Right renal cortex interstitium (tissue), 3 donors: ENCODE measurements around the gene ZNF770. TPM values are rescaled to one million over a fixed set of nuclear protein-coding genes. Genes with fewer than 3 reads are reported as not detected.
A peak's percentile ranks its signal among the peaks of the same experiment; 100 is the strongest.

Source experiments
- DNase-seq, 3 donors: peaks; one replicate each; pipeline ENCODE4 v3.0.0-alpha.2; 2013; ENCODE audit warnings: low read depth in 3 of 3, low spot score in 2 of 3
- polyA plus RNA-seq, 3 donors: library from polyadenylated mRNA; unstranded; fragments of 120-200 nt; gene quantifications; one replicate each; pipeline ENCODE4 v1.2.1, GENCODE V29; 2013; ENCODE audit not compliant: insufficient read length in 3 of 3

ZNF770 gene, protein sequence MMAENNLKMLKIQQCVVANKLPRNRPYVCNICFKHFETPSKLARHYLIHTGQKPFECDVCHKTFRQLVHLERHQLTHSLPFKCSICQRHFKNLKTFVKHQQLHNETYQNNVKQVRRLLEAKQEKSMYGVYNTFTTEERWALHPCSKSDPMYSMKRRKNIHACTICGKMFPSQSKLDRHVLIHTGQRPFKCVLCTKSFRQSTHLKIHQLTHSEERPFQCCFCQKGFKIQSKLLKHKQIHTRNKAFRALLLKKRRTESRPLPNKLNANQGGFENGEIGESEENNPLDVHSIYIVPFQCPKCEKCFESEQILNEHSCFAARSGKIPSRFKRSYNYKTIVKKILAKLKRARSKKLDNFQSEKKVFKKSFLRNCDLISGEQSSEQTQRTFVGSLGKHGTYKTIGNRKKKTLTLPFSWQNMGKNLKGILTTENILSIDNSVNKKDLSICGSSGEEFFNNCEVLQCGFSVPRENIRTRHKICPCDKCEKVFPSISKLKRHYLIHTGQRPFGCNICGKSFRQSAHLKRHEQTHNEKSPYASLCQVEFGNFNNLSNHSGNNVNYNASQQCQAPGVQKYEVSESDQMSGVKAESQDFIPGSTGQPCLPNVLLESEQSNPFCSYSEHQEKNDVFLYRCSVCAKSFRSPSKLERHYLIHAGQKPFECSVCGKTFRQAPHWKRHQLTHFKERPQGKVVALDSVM
- polyA plus RNA-seq: 10 to 100 TPM; 68.7 to 71.8 (median 69.0) TPM

DNA sequence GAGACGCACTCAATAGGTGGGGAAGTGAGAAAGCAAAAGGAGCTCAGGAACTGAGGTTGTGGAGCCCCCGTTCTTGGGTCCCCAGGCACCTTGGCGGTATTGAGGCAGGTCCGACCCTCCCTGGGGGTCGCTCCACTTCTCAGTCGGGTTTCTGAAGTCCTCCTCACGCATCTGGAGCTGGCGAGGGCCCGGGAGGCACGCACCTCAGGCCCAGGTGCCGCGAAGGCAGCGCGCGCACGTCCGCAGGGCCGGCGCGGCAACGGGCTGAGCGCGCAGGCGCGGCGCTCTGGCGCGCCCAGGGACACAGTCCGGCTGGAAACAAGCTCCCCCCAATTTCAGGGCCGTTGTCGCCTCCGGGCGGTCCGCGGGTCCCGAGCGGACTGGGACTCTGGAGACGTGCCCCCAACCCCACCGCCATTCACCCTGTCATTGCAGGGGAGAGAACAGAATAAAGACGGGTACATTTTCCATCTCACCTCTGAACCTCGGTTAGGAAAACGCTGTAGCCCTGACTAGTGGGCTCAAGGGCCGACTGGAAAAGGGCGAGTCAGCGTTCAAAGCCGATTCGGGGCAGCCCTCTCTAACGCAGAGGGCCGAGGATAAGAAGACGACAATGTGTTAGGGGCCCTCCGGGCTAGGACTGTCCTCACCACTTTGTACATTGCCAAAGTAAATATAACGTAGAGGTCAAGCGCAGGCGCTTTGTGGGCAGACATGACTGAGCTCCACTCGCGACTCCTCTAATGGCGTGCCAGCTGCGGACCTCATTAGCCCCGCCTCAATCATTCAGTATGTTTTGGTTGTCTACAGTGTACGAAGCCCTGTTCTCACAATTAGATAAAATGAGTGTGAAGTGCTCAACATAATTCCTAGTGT lies at the start of gene ZNF770:
TSS of gene ZNF770 (minus strand) at position 261 of the 876 bp plus-strand sequence. CDS start 4,853 bp downstream, outside the sequence.
- DNase-seq: peak; percentile 72 to 80 (median 74)

DNA sequence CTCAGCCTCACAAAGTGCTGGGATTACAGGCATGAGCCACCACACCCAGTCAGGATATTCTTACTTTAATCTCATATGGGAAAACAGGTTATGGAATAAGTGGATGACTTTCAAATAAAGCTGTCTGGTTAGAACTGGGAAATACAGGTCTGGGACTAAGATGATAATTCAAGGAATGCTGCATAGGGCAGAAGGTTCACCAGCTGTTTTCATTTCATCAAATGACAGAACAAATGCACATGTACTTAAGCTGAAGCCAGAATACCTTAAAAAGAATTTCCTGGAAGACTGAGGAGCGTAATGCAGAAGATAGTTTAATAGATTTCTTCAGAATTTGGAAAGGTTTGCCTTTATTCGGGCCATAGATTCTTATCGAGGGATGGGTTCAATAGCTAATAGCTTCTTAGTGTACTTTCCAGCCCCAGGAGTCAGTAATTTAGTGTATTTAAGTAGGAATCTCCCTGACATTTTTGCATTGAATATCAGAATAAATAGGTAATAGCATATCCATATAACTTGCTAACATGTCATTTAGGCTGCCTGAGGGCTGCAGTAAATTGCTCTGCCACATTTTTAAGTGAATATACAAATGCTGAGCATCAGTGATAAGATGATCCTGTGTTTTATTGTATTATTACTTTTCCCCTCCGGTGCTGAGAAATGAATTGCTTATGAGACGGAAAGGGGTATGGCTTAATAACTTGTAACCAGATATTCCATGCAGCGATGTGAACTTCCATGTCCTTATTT lies 40.3 kb upstream of the ZNF770 start:
- no peak for DNase-seq

DNA sequence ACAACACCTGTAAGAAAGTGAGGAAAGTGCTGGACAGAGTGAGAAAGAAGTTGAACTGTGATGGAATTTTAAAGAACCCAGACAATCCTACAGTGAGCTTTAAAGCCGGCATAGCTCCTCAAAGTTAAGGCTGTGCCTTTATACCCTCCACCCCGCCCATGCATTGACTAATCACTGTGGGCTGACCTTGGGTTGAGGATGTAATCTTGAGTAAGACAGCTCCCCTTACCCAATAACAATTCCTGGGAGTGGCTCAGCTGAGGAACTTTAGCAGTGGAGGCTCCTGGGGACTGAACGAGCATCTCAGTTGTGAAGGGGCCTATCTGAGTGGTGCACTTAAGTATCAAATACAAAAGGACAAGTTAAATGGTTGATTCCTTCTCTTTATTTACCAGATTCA lies 35.7 kb upstream of the ZNF770 start:
- DNase-seq: no peak

DNA sequence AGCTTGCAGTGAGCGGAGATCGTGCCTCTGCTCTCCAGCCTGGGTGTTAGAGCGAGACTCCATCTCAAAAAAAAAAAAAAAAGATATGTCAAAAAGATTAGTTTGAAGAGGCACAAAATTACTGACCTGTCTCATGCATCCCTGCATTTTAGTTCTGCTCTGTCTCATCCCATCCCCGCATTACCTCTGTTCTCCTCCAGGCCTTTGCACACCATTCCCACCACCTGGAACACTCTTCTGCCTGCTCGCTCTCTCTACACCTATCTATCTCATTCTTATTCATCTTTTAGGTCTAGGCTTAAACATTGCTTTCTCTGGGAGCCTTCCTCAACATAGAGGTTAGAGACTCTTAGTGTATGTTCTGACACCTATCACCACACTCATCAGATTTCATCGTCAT lies 32.9 kb upstream of the ZNF770 start:
- no peak for DNase-seq

DNA sequence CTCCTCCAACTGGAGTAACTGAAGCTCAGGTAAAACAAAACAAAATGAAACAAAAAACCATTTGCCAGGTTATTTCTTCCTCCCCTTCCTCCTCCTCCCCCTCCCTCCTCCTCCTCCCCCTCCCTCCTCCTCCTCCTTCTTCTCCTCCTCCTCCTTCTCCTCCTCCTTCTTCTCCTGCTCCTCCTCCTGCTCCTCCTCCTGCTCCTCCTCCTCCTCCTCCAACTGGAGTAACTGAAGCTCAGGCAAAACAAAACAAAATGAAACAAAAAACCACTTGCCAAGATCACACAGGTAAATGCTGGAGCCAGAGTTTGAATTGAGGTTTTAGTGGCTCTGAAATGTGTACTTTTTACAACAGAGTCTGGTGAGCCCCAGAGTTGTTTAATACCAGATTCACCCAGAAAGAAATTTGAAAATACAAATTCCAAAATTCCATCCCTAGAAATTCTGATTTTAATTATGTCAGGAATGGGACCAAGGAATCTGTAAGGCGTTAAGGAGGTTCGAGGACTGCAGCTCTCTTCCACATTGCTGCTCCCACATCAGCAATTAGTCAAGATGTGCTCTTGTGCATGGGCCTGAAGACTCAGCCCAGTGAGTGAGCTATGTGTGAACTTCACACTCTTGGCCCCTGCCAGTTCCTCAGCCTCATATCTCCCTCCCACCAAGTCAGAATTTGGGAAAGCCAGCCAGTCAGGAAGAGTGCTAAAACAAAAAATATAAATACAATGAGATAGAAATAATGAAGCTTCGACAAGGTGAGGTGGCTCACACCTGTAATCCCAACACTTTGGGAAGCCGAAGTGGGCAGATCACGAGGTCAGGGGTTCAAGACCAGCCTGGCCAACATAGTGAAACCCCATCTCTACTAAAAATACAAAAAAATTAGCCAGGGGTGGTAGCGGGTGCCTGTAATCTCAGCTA lies 31.6 kb upstream of the ZNF770 start:
- DNase-seq: no peak

DNA sequence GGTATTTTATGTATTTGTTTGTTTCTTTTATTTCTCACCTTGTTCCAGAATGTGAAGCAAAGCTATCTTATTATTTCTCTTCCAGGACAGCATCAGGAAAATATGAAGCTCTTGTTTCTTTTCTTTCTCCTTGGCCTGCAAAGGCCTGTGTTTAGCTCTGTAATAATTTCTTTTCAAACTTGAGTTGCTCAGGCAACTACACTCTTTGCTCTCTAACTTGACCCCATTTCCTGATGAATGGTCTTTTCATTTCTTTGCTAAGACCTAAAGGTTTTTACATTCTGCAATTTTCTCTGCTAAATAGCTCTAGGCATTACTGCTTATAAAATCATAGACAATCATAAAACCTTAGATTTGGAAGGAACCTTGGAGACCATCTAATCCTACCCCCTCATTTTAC lies 26.2 kb upstream of the ZNF770 start:
- DNase-seq: no peak

DNA sequence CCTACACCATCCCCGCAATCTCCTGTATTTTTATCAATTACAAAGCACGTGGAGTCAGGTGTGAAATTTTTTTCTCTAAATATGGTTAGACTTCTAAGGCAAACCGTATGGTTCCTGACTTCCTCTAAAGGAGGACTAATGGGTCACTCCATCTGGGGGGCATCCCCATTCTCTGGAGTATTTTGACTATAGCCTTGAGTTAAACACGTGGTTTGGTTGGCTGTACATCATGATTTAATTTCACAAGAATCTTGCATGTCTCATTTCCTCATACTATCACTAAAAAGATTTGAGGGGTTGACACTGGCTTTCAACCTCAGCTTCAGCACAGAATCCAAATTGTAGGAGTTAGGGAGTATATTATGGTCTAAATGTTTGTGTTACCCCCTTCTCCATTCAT lies 25.3 kb upstream of the ZNF770 start:
- DNase-seq: no peak

DNA sequence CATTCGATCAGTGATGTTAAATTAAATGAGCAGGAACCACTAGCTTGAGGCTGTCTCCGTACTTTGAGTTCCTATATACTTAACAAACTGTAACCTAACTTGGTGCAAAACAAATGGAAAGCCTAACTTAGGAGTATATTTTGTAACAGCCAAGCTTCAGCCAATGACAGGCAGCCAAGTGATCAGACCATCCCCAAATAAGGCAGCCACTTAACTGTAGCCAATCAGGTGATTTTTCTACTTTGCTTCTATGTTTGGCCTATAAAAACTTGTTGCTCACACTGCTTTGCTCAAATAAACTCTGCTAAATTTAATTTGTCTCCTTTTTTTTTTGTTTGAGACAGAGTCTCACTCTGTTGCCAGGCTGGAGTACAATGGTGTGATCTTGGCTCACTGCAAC lies 19.3 kb upstream of the ZNF770 start:
- DNase-seq: no peak

DNA sequence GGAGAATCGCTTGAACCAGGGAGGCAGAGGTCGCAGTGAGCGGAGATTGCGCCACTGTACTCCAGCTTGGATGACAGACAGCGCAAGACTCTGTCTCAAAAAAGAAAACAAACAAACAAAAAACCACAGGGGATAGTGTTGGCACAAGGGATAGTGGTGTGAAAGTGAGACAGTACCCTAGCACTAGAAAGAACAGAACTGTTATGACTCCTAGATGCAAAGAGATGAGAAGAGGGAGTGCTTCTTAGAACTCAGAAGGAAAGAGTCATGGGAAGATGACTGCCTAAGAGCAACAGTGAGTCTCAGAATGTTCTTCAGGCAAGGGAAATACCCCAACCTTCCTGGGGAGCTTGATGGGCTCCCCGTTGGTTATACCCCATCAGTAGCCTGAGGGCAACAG lies 17.8 kb upstream of the ZNF770 start:
- no peak for DNase-seq

DNA sequence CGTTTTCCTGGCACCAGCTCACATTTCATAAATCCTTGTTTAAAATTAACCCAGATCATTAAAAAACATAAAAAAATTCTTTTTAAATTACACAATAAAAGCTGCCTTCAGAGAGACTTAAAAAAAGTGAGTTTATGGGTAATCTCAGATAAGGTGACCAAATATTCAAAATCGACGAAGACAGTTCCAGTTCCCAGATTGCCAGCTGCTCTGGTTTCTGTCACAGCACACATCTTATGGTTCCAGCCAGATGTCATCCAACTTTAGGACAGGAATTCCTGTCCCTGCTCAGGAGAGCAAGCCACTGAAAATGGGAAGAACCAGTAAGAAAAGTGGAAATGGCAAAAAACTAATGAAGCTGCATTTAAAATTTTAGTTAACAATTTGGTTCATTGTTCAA lies 15.8 kb upstream of the ZNF770 start:
- DNase-seq: no peak

DNA sequence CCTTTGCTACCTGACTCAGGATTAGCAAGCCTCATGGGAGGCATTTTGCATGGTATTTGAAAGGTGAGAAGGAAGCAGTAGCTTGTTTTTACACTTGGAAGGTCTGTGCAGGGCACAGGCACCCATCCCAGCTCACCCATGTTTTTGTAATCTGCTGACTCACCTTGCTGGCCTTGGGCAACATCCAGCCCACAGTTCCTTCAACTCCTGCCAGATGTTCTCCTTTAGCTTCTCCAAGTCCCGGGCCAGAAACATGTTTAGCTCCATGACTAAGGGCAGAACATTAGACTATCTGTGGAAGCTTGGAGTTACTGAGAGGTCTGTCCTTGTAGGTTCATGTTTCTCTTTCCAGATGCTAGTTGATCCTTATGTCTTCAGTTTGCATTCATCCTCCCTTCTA lies 12.4 kb upstream of the ZNF770 start:
- DNase-seq: no peak

DNA sequence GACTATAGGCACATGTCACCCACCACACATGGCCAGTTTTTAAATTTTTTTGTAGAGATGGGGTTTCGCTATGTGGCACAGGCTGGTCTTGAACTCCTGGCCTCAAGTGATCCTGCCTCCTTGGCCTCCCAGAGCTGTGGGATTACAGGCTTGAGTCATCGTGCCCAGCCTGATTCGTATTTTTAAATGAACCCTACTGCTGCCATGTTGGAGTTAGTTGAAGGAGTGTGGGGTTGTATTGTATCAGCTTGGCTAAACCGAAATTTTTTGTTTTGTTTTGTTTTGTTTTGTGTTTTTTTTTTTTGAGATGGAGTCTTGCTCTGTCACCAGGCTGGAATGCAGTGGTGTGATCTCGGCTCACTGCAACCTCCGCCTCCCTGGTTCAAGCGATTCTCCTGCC lies 11.8 kb upstream of the ZNF770 start:
- no peak for DNase-seq

DNA sequence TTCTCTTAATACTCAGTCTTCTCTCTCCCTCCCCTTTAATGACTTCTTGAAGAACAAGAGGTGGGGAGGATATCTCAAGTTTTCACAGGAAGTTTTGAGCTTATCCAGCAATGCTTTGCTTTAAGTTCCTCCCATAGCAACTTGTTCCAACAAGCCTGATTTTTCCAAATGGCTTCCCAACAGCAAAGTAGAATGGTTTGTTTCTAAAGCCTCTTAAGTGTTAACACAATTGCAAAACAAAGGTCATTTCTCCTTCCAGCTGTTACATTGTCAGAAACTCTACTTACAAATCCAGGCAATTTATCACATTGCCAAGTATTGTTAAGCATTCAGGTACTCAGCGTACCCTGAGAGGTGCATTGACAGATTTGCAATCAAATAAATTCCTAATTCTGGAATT lies 6.8 kb upstream of the ZNF770 start:
- no peak for DNase-seq

DNA sequence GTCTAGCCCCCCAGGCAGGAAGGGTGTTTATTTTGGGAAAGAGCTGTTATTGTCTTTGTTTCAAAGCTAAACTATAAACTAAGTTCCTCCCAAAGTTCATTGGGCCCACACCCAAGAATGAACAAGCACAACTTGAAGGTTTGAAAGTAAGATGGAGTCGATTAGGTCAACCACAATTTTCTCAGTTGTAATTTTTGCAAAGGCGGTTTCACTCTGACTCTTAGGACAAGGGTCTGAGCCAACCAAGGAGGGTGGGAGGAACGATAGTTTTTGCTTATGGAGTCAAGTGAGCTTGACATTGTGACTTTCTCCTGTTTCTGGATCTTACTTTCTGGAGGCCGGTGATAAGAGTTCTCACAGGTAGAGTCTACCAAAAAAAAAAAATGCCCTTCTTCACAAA lies 5.8 kb upstream of the ZNF770 start:
- no peak for DNase-seq

DNA sequence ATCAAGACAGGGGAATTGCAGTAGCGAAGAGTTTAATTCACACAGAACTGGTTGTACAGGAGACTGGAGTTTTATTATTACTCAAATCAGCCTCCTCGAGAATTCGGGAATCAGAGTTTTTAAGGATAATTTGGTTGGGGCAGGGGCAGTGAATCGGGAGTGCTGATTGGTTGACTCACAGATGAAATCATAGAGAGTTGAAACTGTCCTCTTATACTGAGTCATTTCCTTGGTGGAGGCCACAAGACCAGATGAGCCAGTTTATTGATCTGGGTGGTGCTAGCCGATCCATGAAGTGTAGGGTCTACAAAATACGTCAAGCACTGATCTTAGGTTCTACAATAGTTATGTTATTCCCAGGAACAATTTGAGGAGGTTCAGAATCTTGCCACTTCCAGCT lies 5.3 kb upstream of the ZNF770 start:
- no peak for DNase-seq

DNA sequence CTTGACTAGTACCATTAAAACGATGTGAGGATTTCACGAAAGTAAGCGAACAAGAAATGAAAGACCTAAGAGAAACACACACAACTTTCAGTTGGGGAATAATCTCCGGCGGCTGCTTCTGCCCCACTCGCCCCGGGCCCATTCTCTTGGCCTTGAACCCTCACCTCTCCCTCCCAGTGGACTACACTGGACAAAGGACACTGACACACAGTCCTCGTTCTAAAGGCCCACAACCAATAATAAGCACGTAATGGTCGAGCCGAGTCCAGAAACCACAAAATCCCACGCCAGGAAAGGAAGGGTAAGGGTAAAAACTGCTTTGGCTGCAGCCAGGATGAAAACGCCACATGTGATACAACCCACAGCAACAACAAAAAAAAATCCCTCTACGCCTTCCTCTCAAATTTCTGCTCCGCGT lies 469 bp downstream of the ZNF770 start:
- DNase-seq: peak in 1 of 3 donors; percentile 43

DNA sequence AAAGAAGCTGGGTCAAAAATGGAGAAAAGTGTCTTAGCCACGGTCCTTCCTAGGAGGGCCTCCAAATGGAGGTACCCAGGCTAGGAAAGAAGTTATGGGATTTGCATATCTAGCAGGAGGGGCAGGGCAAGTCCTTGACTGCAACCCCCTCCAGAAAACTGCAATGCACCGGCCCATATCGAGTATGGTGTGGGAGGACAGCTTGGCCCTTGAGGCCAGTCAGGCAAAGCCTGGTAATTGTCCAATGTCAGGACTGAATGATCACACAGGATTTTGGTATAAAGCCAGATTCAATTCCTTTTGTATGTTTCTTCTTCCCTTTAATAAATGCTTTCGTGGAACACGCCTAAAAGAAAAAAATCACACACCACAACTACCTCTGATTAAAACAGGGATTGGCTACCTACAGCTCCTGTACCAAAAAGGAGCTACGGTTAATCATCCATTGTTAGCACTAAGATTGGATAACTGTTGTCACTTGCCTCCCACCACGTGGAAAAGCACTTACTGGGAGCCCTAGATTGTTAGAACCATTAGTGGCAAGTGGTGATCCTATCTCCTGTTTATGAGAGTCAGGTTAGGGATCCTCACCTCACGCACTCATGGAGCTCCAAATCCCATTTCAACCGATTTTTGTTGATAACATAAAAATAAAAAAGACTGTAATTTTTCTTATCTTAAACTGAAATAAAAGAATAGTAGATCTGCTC lies 1.2 kb downstream of the ZNF770 start:
- peak in 1 of 3 donors; percentile 27 for DNase-seq

DNA sequence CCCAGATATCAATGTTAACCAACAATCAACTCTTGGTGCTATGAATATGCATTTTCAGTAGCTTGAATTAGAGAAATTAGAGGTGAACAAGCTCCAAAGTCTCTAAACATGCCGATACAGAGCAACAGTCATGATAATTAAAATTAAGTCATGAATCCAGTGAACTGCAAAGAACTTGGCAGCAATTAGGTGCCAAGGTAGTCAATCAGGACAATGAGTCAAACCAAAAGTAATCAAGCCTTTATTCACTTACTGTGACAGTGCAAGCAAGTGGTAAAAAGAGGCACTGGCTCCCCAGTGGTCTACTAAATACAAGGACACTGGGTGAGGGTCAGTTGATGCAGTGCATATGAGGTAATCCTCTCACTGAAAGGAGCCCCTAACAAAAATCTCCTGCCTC lies 1.8 kb downstream of the ZNF770 start:
- no peak for DNase-seq
